Measurements from ENCODE around the gene CACNB4.

CACNB4 gene

GRCh38 chr2:151878204-151878603, 220.6 kb downstream of the CACNB4 start:
- TF ChIP-seq TAF1 (IDR thresholded peaks at IDR 0.05; ENCODE audit: borderline replicate concordance, insufficient read depth, low read length) (no peak), POLR2AphosphoS5 (IDR thresholded peaks at IDR 0.05; ENCODE audit: low read depth, low read length) (no peak), FOXP2 (optimal IDR thresholded peaks at IDR 0.05; ENCODE audit: borderline replicate concordance, extremely low read depth, extremely low read length, insufficient read depth) (no peak), SIN3A (IDR thresholded peaks at IDR 0.05; ENCODE audit: borderline replicate concordance, insufficient read depth, low read length) (no peak)
- TF ChIP-seq, protein P1, sequence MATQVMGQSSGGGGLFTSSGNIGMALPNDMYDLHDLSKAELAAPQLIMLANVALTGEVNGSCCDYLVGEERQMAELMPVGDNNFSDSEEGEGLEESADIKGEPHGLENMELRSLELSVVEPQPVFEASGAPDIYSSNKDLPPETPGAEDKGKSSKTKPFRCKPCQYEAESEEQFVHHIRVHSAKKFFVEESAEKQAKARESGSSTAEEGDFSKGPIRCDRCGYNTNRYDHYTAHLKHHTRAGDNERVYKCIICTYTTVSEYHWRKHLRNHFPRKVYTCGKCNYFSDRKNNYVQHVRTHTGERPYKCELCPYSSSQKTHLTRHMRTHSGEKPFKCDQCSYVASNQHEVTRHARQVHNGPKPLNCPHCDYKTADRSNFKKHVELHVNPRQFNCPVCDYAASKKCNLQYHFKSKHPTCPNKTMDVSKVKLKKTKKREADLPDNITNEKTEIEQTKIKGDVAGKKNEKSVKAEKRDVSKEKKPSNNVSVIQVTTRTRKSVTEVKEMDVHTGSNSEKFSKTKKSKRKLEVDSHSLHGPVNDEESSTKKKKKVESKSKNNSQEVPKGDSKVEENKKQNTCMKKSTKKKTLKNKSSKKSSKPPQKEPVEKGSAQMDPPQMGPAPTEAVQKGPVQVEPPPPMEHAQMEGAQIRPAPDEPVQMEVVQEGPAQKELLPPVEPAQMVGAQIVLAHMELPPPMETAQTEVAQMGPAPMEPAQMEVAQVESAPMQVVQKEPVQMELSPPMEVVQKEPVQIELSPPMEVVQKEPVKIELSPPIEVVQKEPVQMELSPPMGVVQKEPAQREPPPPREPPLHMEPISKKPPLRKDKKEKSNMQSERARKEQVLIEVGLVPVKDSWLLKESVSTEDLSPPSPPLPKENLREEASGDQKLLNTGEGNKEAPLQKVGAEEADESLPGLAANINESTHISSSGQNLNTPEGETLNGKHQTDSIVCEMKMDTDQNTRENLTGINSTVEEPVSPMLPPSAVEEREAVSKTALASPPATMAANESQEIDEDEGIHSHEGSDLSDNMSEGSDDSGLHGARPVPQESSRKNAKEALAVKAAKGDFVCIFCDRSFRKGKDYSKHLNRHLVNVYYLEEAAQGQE (IDR thresholded peaks at IDR 0.05; ENCODE audit: insufficient read depth in 1 of 2, low read depth in 2 of 2, low read length in 2 of 2), result no peak

DNA sequence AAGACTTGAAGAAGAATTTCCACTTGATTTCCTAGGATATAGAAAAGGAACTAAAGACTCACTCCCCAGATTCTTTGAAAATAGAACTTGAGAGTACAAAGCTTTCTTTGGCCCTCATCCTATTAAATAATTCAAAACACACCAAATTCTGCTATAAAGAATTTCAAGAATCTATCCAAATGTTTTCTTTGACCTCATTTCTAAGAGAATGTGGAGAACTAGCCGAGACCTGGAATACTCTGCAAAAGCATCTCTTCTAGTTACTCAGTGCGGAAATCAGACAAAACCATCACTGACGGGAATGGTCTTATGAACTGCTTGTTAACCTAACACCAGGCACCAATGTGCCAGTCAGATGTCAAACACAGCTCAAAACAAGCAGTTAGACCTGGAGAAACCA, 226.4 kb downstream of the CACNB4 start:
- no peak for TF ChIP-seq TAF1 (IDR thresholded peaks at IDR 0.05; ENCODE audit: borderline replicate concordance, insufficient read depth, low read length)
- TF ChIP-seq POLR2AphosphoS5 (IDR thresholded peaks at IDR 0.05; ENCODE audit: low read depth, low read length), result no peak
- TF ChIP-seq SIN3A (IDR thresholded peaks at IDR 0.05; ENCODE audit: borderline replicate concordance, insufficient read depth, low read length), result no peak
- TF ChIP-seq, protein P1 (IDR thresholded peaks at IDR 0.05; ENCODE audit: insufficient read depth in 1 of 2, low read depth in 2 of 2, low read length in 2 of 2), result no peak
- no peak for TF ChIP-seq FOXP2 (optimal IDR thresholded peaks at IDR 0.05; ENCODE audit: borderline replicate concordance, extremely low read depth, extremely low read length, insufficient read depth)

DNA sequence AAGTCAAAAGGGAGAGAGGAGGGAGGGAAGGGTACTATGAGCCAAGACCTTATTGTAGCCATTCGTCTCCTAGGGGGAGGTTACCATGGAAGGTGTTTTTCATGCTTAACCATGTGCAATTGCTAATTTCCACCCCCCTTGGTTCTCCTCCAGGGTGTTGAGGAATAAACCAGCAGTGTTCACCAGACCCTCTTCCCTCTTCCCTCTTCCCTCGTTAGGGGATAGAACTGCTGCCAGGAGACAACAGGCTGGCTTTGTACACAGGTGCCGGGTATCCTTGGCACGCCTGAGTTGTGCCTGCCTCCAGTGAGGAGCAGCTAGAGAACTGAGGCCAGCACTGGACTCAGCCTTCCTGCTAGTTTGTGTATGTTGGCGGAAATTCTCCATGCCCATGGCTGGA, 229.6 kb downstream of the CACNB4 start:
- no peak for TF ChIP-seq FOXP2 (optimal IDR thresholded peaks at IDR 0.05; ENCODE audit: borderline replicate concordance, extremely low read depth, extremely low read length, insufficient read depth)
- no peak for TF ChIP-seq TAF1 (IDR thresholded peaks at IDR 0.05; ENCODE audit: borderline replicate concordance, insufficient read depth, low read length)
- TF ChIP-seq, protein P1 (IDR thresholded peaks at IDR 0.05; ENCODE audit: insufficient read depth in 1 of 2, low read depth in 2 of 2, low read length in 2 of 2), result no peak
- TF ChIP-seq POLR2AphosphoS5 (IDR thresholded peaks at IDR 0.05; ENCODE audit: low read depth, low read length), result no peak
- no peak for TF ChIP-seq SIN3A (IDR thresholded peaks at IDR 0.05; ENCODE audit: borderline replicate concordance, insufficient read depth, low read length)

DNA sequence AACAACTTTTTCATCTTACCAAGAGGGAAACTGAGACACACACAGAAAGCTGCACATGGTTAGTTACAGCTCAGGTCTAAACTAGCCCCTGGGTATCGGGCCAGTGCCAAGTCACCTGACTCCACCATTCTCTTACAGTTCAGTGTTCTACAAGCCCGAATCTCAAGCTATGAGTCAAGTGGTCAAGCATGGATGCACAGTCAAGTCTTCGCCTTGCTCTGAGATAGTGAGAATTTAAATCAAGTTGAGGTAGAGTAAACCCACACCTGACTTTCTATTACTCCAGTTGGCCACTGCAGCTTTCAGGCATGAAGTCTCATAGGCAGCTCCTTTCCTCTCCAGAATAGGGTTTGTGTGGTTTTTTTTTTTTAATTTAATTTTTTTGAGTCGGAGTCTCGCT, 236.1 kb downstream of the CACNB4 start:
- no peak for TF ChIP-seq TAF1 (IDR thresholded peaks at IDR 0.05; ENCODE audit: borderline replicate concordance, insufficient read depth, low read length)
- no peak for TF ChIP-seq FOXP2 (optimal IDR thresholded peaks at IDR 0.05; ENCODE audit: borderline replicate concordance, extremely low read depth, extremely low read length, insufficient read depth)
- TF ChIP-seq POLR2AphosphoS5 (IDR thresholded peaks at IDR 0.05; ENCODE audit: low read depth, low read length), result no peak
- no peak for TF ChIP-seq SIN3A (IDR thresholded peaks at IDR 0.05; ENCODE audit: borderline replicate concordance, insufficient read depth, low read length)
- TF ChIP-seq, protein P1 (IDR thresholded peaks at IDR 0.05; ENCODE audit: insufficient read depth in 1 of 2, low read depth in 2 of 2, low read length in 2 of 2), result no peak

DNA sequence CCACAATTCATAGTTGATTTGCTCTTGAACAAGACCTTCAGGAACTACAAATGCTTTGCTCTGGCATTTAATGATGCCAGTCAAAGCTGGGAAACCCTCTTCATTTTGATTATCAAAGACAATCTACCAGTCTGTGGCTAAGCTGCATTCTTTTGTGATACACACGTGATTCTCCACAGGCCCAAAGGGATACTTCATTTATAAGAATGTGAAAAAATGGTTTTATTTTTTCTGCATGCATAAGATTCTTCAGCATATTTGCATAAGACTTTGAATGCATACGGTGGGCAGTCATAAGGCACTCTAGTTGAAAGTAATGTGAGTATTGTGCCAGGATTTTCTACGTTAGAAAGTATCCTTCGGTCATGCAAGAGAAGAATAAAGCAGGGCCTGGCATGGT, 237.7 kb downstream of the CACNB4 start:
- TF ChIP-seq TAF1 (IDR thresholded peaks at IDR 0.05; ENCODE audit: borderline replicate concordance, insufficient read depth, low read length) (no peak), FOXP2 (optimal IDR thresholded peaks at IDR 0.05; ENCODE audit: borderline replicate concordance, extremely low read depth, extremely low read length, insufficient read depth) (no peak), POLR2AphosphoS5 (IDR thresholded peaks at IDR 0.05; ENCODE audit: low read depth, low read length) (no peak)
- TF ChIP-seq, protein P1 (IDR thresholded peaks at IDR 0.05; ENCODE audit: insufficient read depth in 1 of 2, low read depth in 2 of 2, low read length in 2 of 2), result no peak

Data from PFSK-1 (cell line).